ENCODE measurements around the gene CD207.
"Not testable (repeated sequence)": the region's sequence is repeated elsewhere in the genome, so short reads cannot be mapped to it uniquely, and the experiment has no call there.

Gene CD207

GRCh38 chr2:70807102-70807827, 28.4 kb downstream of the CD207 start:
- Histone ChIP-seq H3K4me2 (ENCODE audit: low read length) (no peak overlapping the region), H3K9ac (no peak overlapping the region), H3K9me3 (ENCODE audit: control insufficient read depth, low read length) (no peaks in the 10 kb centered on the region), H3K4me3 (ENCODE audit: low read depth, low read length) (no peak overlapping the region), H3K79me2 (no peaks in the 10 kb centered on the region), H3K36me3 (ENCODE audit: control insufficient read depth, insufficient read depth, low read length) (no peaks in the 10 kb centered on the region), H3K4me1 (no peaks in the 10 kb centered on the region), H3K27ac (no peak overlapping the region), H2AFZ (no peak overlapping the region), H3K27me3 (ENCODE audit: control insufficient read depth, insufficient read depth, low read length) (no peaks in the 10 kb centered on the region)
- no peak for TF ChIP-seq CTCF (IDR thresholded peaks at IDR 0.05)

DNA sequence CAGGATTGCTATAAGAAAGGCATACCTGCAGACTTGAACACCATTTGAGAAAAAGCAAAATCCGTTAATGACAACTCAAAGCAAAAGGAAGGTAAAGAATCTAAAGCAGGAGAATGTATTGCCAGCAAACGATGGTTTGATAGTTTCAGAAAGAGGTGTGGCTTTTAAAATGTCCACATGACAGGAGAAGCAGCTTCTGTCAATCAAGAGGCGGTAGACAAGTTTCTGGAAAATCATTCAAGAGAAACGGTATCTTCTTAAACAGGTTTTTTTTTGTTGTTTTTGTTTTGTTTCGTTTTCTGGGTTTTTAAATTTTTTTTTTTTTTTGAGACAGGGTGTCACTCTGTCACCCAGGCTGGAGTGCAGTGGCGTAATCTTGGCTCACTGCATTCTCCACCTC, 29.0 kb downstream of the CD207 start:
- Histone ChIP-seq H3K9ac (no peak overlapping the region), H3K9me3 (ENCODE audit: control insufficient read depth, low read length) (no peaks in the 10 kb centered on the region), H3K27ac (no peak overlapping the region), H3K36me3 (ENCODE audit: control insufficient read depth, insufficient read depth, low read length) (no peaks in the 10 kb centered on the region), H3K79me2 (no peaks in the 10 kb centered on the region), H3K4me1 (no peaks in the 10 kb centered on the region), H3K4me3 (ENCODE audit: low read depth, low read length) (no peak overlapping the region), H3K27me3 (ENCODE audit: control insufficient read depth, insufficient read depth, low read length) (no peaks in the 10 kb centered on the region), H3K4me2 (ENCODE audit: low read length) (no peak overlapping the region), H2AFZ (no peak overlapping the region)
- TF ChIP-seq CTCF (IDR thresholded peaks at IDR 0.05): no peak

- Histone ChIP-seq H3K79me2 (no peaks in the 10 kb centered on the region), H3K36me3 (ENCODE audit: control insufficient read depth, insufficient read depth, low read length) (no peaks in the 10 kb centered on the region), H3K27ac (no peak overlapping the region), H2AFZ (no peak overlapping the region), H3K9me3 (ENCODE audit: control insufficient read depth, low read length) (no peaks in the 10 kb centered on the region), H3K27me3 (ENCODE audit: control insufficient read depth, insufficient read depth, low read length) (no peaks in the 10 kb centered on the region), H3K4me3 (ENCODE audit: low read depth, low read length) (no peak overlapping the region), H3K9ac (no peak overlapping the region), H3K4me1 (no peaks in the 10 kb centered on the region), H3K4me2 (ENCODE audit: low read length) (no peak overlapping the region)
- TF ChIP-seq CTCF (IDR thresholded peaks at IDR 0.05): no peak
Observed at GRCh38 chr2:70806013-70806412, 29.6 kb downstream of the CD207 start.

GRCh38 chr2:70801607-70802263, 33.9 kb downstream of the CD207 start:
- H3K27me3 ChIP-seq (ENCODE audit: control insufficient read depth, insufficient read depth, low read length): no peaks in the 10 kb centered on the region
- H3K4me1 ChIP-seq: no peaks in the 10 kb centered on the region
- H3K4me3 ChIP-seq (ENCODE audit: low read depth, low read length): no peak overlapping the region
- H3K9me3 ChIP-seq (ENCODE audit: control insufficient read depth, low read length): no peaks in the 10 kb centered on the region
- no peak overlapping the region for H3K27ac ChIP-seq
- no peak overlapping the region for H3K4me2 ChIP-seq (ENCODE audit: low read length)
- H2AFZ ChIP-seq: no peak overlapping the region
- H3K9ac ChIP-seq: no peak overlapping the region
- TF ChIP-seq CTCF (IDR thresholded peaks at IDR 0.05): no peak
- no peaks in the 10 kb centered on the region for H3K79me2 ChIP-seq
- H3K36me3 ChIP-seq (ENCODE audit: control insufficient read depth, insufficient read depth, low read length): no peaks in the 10 kb centered on the region

DNA sequence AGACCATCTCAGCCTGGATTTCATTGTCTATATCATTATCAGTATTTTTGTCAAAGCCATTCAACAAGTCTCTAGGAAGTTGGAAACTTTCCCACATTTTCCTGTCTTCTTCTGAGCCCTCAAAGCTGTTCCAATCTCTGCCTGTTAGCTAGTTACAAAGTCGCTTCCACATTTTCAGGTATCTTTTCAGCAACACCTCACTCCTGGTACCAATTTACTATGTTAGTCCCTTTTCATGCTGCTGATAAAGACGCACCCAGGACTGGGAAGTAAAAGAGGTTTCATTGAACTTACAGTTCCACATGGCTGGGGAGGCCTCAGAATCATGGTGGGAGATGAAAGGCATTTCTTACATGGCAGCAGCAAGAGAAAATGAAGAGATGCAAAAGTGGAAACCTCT, 35.9 kb downstream of the CD207 start:
- no peaks in the 10 kb centered on the region for H3K79me2 ChIP-seq
- no peak overlapping the region for H3K9ac ChIP-seq
- H3K27ac ChIP-seq: no peak overlapping the region
- H3K9me3 ChIP-seq (ENCODE audit: control insufficient read depth, low read length): no peaks in the 10 kb centered on the region
- no peak overlapping the region for H3K4me2 ChIP-seq (ENCODE audit: low read length)
- no peaks in the 10 kb centered on the region for H3K36me3 ChIP-seq (ENCODE audit: control insufficient read depth, insufficient read depth, low read length)
- H3K27me3 ChIP-seq (ENCODE audit: control insufficient read depth, insufficient read depth, low read length): no peaks in the 10 kb centered on the region
- no peak overlapping the region for H3K4me3 ChIP-seq (ENCODE audit: low read depth, low read length)
- no peak for TF ChIP-seq CTCF (IDR thresholded peaks at IDR 0.05)
- no peaks in the 10 kb centered on the region for H3K4me1 ChIP-seq
- no peak overlapping the region for H2AFZ ChIP-seq

- not testable (repeated sequence) for H3K27ac ChIP-seq; H3K4me3 ChIP-seq (ENCODE audit: low read depth, low read length); H2AFZ ChIP-seq; H3K36me3 ChIP-seq (ENCODE audit: control insufficient read depth, insufficient read depth, low read length); H3K27me3 ChIP-seq (ENCODE audit: control insufficient read depth, insufficient read depth, low read length); H3K9me3 ChIP-seq (ENCODE audit: control insufficient read depth, low read length); H3K79me2 ChIP-seq; H3K4me2 ChIP-seq (ENCODE audit: low read length); H3K9ac ChIP-seq; H3K4me1 ChIP-seq
Observed at GRCh38 chr2:70797996-70798395, 37.6 kb downstream of the CD207 start.
